ENCODE results near the gene PTPN18. TPM values are rescaled to one million over a fixed set of nuclear protein-coding genes. Genes with fewer than 3 reads are reported as not detected.

Gene PTPN18
- total RNA-seq, 2 experiments from 2014 or later = 36.4 to 37.2 TPM

GRCh38 chr2:130347220-130347925, 8.5 kb upstream of the PTPN18 start:
- Mint-ChIP-seq H3K36me3 (peaks cover 55% of the 10 kb centered on the region), H3K27ac (peak overlapping the region; percentile 44), H3K27me3 (no peaks in the 10 kb centered on the region), H3K9me3 (no peaks in the 10 kb centered on the region), H3K4me1 (peaks cover 36% of the 10 kb centered on the region), H3K4me3 (no peak overlapping the region)
- no peak for DNase-seq

- no peak for DNase-seq
- H3K27ac Mint-ChIP-seq = no peak overlapping the region
- H3K27me3 Mint-ChIP-seq = no peaks in the 10 kb centered on the region
- no peak overlapping the region for H3K4me3 Mint-ChIP-seq
- H3K9me3 Mint-ChIP-seq = no peaks in the 10 kb centered on the region
- H3K36me3 Mint-ChIP-seq = peaks cover 46% of the 10 kb centered on the region
- H3K4me1 Mint-ChIP-seq = peaks cover 36% of the 10 kb centered on the region
Measured at GRCh38 chr2:130349174-130349573, 6.7 kb upstream of the PTPN18 start.

GRCh38 chr2:130351711-130352110, 4.1 kb upstream of the PTPN18 start:
- Mint-ChIP-seq H3K27ac (no peak overlapping the region), H3K9me3 (no peaks in the 10 kb centered on the region), H3K4me1 (peaks cover 26% of the 10 kb centered on the region), H3K27me3 (peaks cover 1% of the 10 kb centered on the region), H3K4me3 (no peak overlapping the region), H3K36me3 (peaks cover 24% of the 10 kb centered on the region)
- DNase-seq = no peak

- H3K36me3 Mint-ChIP-seq = peaks cover 20% of the 10 kb centered on the region
- no peak for DNase-seq
- H3K4me3 Mint-ChIP-seq = no peak overlapping the region
- no peak overlapping the region for H3K27ac Mint-ChIP-seq
- H3K9me3 Mint-ChIP-seq = no peaks in the 10 kb centered on the region
- peaks cover 3% of the 10 kb centered on the region for H3K27me3 Mint-ChIP-seq
- H3K4me1 Mint-ChIP-seq = peaks cover 24% of the 10 kb centered on the region
Measured at GRCh38 chr2:130352237-130352636, 3.6 kb upstream of the PTPN18 start.

GRCh38 chr2:130353291-130354138, 2.3 kb upstream of the PTPN18 start:
- Mint-ChIP-seq H3K9me3 (no peaks in the 10 kb centered on the region), H3K4me3 (no peak overlapping the region), H3K27me3 (peaks cover 3% of the 10 kb centered on the region), H3K4me1 (peaks cover 13% of the 10 kb centered on the region), H3K36me3 (peaks cover 7% of the 10 kb centered on the region), H3K27ac (no peak overlapping the region)
- DNase-seq = no peak

- peaks cover 8% of the 10 kb centered on the region for H3K4me1 Mint-ChIP-seq
- H3K27ac Mint-ChIP-seq = no peak overlapping the region
- H3K9me3 Mint-ChIP-seq = no peaks in the 10 kb centered on the region
- peaks cover 3% of the 10 kb centered on the region for H3K36me3 Mint-ChIP-seq
- H3K4me3 Mint-ChIP-seq = no peak overlapping the region
- DNase-seq = no peak
- H3K27me3 Mint-ChIP-seq = peaks cover 3% of the 10 kb centered on the region
Measured at GRCh38 chr2:130354139-130354428, 1.8 kb upstream of the PTPN18 start.

- Mint-ChIP-seq H3K9me3 (no peaks in the 10 kb centered on the region), H3K4me3 (peak overlapping the region; percentile 78), H3K4me1 (peaks cover 5% of the 10 kb centered on the region), H3K27me3 (peaks cover 3% of the 10 kb centered on the region), H3K27ac (no peak overlapping the region), H3K36me3 (no peaks in the 10 kb centered on the region)
- DNase-seq = no peak
Measured at GRCh38 chr2:130355172-130355577, 681 bp upstream of the PTPN18 start.

- no peaks in the 10 kb centered on the region for H3K9me3 Mint-ChIP-seq
- H3K27ac Mint-ChIP-seq = no peak overlapping the region
- H3K4me1 Mint-ChIP-seq = peaks cover 5% of the 10 kb centered on the region
- peaks cover 3% of the 10 kb centered on the region for H3K27me3 Mint-ChIP-seq
- no peaks in the 10 kb centered on the region for H3K36me3 Mint-ChIP-seq
- DNase-seq = no peak
- no peak overlapping the region for H3K4me3 Mint-ChIP-seq
Measured at GRCh38 chr2:130357864-130358263, 2.0 kb downstream of the PTPN18 start.

- H3K9me3 Mint-ChIP-seq = no peaks in the 10 kb centered on the region
- no peaks in the 10 kb centered on the region for H3K36me3 Mint-ChIP-seq
- peaks cover 5% of the 10 kb centered on the region for H3K4me1 Mint-ChIP-seq
- no peak for DNase-seq
- H3K27ac Mint-ChIP-seq = no peak overlapping the region
- H3K27me3 Mint-ChIP-seq = peaks cover 3% of the 10 kb centered on the region
- no peak overlapping the region for H3K4me3 Mint-ChIP-seq
Measured at GRCh38 chr2:130358420-130359350, 2.8 kb downstream of the PTPN18 start.

- no peak overlapping the region for H3K4me3 Mint-ChIP-seq
- no peaks in the 10 kb centered on the region for H3K9me3 Mint-ChIP-seq
- H3K27me3 Mint-ChIP-seq = peaks cover 3% of the 10 kb centered on the region
- no peaks in the 10 kb centered on the region for H3K36me3 Mint-ChIP-seq
- peaks cover 5% of the 10 kb centered on the region for H3K4me1 Mint-ChIP-seq
- no peak for DNase-seq
- no peak overlapping the region for H3K27ac Mint-ChIP-seq
Measured at GRCh38 chr2:130359466-130359865, 3.6 kb downstream of the PTPN18 start.

GRCh38 chr2:130363479-130363878, 7.6 kb downstream of the PTPN18 start:
- no peaks in the 10 kb centered on the region for H3K27me3 Mint-ChIP-seq

GRCh38 chr2:130365075-130365474, 9.2 kb downstream of the PTPN18 start:
- Mint-ChIP-seq H3K36me3 (peaks cover 3% of the 10 kb centered on the region), H3K9me3 (no peaks in the 10 kb centered on the region), H3K4me1 (peaks cover 3% of the 10 kb centered on the region), H3K27me3 (no peaks in the 10 kb centered on the region), H3K4me3 (no peak overlapping the region), H3K27ac (no peak overlapping the region)
- no peak for DNase-seq

More at GRCh38 chr2:130363479-130363878, 7.6 kb downstream of the PTPN18 start:
- Mint-ChIP-seq H3K36me3 (no peaks in the 10 kb centered on the region), H3K4me1 (no peaks in the 10 kb centered on the region), H3K9me3 (no peaks in the 10 kb centered on the region), H3K4me3 (no peak overlapping the region), H3K27ac (no peak overlapping the region)
- DNase-seq = no peak

GRCh38 chr2:130365963-130366362, 10.1 kb downstream of the PTPN18 start:
- Mint-ChIP-seq H3K27me3 (no peaks in the 10 kb centered on the region), H3K4me3 (no peak overlapping the region), H3K36me3 (peaks cover 12% of the 10 kb centered on the region), H3K4me1 (peaks cover 12% of the 10 kb centered on the region), H3K27ac (no peak overlapping the region), H3K9me3 (no peaks in the 10 kb centered on the region)
- DNase-seq = no peak

GRCh38 chr2:130366720-130367119, 10.9 kb downstream of the PTPN18 start:
- H3K4me3 Mint-ChIP-seq = no peak overlapping the region
- H3K36me3 Mint-ChIP-seq = peaks cover 19% of the 10 kb centered on the region
- H3K4me1 Mint-ChIP-seq = peaks cover 19% of the 10 kb centered on the region
- no peaks in the 10 kb centered on the region for H3K9me3 Mint-ChIP-seq
- DNase-seq = no peak
- no peak overlapping the region for H3K27ac Mint-ChIP-seq
- H3K27me3 Mint-ChIP-seq = no peaks in the 10 kb centered on the region

GRCh38 chr2:130368786-130369185, 12.9 kb downstream of the PTPN18 start:
- peaks cover 26% of the 10 kb centered on the region for H3K4me1 Mint-ChIP-seq
- H3K27ac Mint-ChIP-seq = no peak overlapping the region
- H3K9me3 Mint-ChIP-seq = no peaks in the 10 kb centered on the region
- peaks cover 27% of the 10 kb centered on the region for H3K36me3 Mint-ChIP-seq
- no peaks in the 10 kb centered on the region for H3K27me3 Mint-ChIP-seq
- H3K4me3 Mint-ChIP-seq = no peak overlapping the region
- DNase-seq = no peak
